Measurements from ENCODE around the gene F12.
"Not testable (repeated sequence)": the region's sequence is repeated elsewhere in the genome, so short reads cannot be mapped to it uniquely, and the experiment has no call there.

The F12 gene

GRCh38 chr5:177365845-177366527 lies 43.4 kb downstream of the F12 start:
- H3K9me3 Mint-ChIP-seq: no peaks in the 10 kb centered on the region
- DNase-seq (no peak), ATAC-seq (replicated peaks) (no peak)
- H3K4me3 Mint-ChIP-seq: no peak overlapping the region
- no peaks in the 10 kb centered on the region for H3K27me3 Mint-ChIP-seq
- H3K27ac Mint-ChIP-seq: peak overlapping the region; percentile 65 to 72
- peaks cover 39 to 41% of the 10 kb centered on the region in 2 donors for H3K4me1 Mint-ChIP-seq (ENCODE audit: low read depth in 2 of 2)
- peaks cover 36% of the 10 kb centered on the region for H3K36me3 Mint-ChIP-seq (ENCODE audit: insufficient read depth)

- H3K27ac Mint-ChIP-seq: peak overlapping the region; percentile 56 to 65
- DNase-seq: no peak
- no peaks in the 10 kb centered on the region for H3K27me3 Mint-ChIP-seq
- H3K36me3 Mint-ChIP-seq (ENCODE audit: insufficient read depth): peaks cover 37% of the 10 kb centered on the region
- H3K4me1 Mint-ChIP-seq (ENCODE audit: low read depth in 2 of 2): peaks cover 45 to 51% of the 10 kb centered on the region in 2 donors
- peak overlapping the region; percentile 29 to 86 for H3K4me3 Mint-ChIP-seq
- no peaks in the 10 kb centered on the region for H3K9me3 Mint-ChIP-seq
- no peak for ATAC-seq (replicated peaks)
Measured at GRCh38 chr5:177364159-177364962, 45.0 kb downstream of the F12 start.

- peak overlapping the region in 1 of 2 donors; percentile 56 for H3K27ac Mint-ChIP-seq
- no peaks in the 10 kb centered on the region for H3K27me3 Mint-ChIP-seq
- peak overlapping the region; percentile 85 to 86 for H3K4me3 Mint-ChIP-seq
- no peak for DNase-seq
- peaks cover 29% of the 10 kb centered on the region for H3K36me3 Mint-ChIP-seq (ENCODE audit: insufficient read depth)
- no peak for ATAC-seq (replicated peaks)
- H3K9me3 Mint-ChIP-seq: no peaks in the 10 kb centered on the region
- peaks cover 46 to 51% of the 10 kb centered on the region in 2 donors for H3K4me1 Mint-ChIP-seq (ENCODE audit: low read depth in 2 of 2)
Measured at GRCh38 chr5:177363565-177363964, 45.8 kb downstream of the F12 start.

- peak overlapping the region; percentile 85 to 86 for H3K4me3 Mint-ChIP-seq
- no peaks in the 10 kb centered on the region for H3K27me3 Mint-ChIP-seq
- DNase-seq: peak; percentile 46 to 50 (median 48)
- H3K36me3 Mint-ChIP-seq (ENCODE audit: insufficient read depth): peaks cover 28% of the 10 kb centered on the region
- ATAC-seq (replicated peaks): peak; percentile 74
- H3K4me1 Mint-ChIP-seq (ENCODE audit: low read depth in 2 of 2): peaks cover 49% of the 10 kb centered on the region in 2 donors
- H3K9me3 Mint-ChIP-seq: no peaks in the 10 kb centered on the region
- peak overlapping the region; percentile 85 to 92 for H3K27ac Mint-ChIP-seq
Measured at GRCh38 chr5:177362610-177363507, 46.5 kb downstream of the F12 start.

GRCh38 chr5:177362292-177362609 lies 47.1 kb downstream of the F12 start:
- Mint-ChIP-seq H3K36me3 (ENCODE audit: insufficient read depth) (peaks cover 32% of the 10 kb centered on the region), H3K4me1 (ENCODE audit: low read depth in 2 of 2) (peaks cover 54% of the 10 kb centered on the region in 2 donors), H3K27ac (peak overlapping the region; percentile 85 to 92), H3K9me3 (no peaks in the 10 kb centered on the region), H3K4me3 (peak overlapping the region; percentile 85 to 86), H3K27me3 (no peaks in the 10 kb centered on the region)
- no peak for DNase-seq
- no peak for ATAC-seq (replicated peaks)

GRCh38 chr5:177361418-177362291 lies 47.7 kb downstream of the F12 start:
- H3K36me3 Mint-ChIP-seq (ENCODE audit: insufficient read depth): peaks cover 32% of the 10 kb centered on the region
- DNase-seq (no peak), ATAC-seq (replicated peaks) (no peak)
- H3K27me3 Mint-ChIP-seq: no peaks in the 10 kb centered on the region
- H3K27ac Mint-ChIP-seq: peak overlapping the region; percentile 85 to 92
- peaks cover 59 to 60% of the 10 kb centered on the region in 2 donors for H3K4me1 Mint-ChIP-seq (ENCODE audit: low read depth in 2 of 2)
- H3K9me3 Mint-ChIP-seq: no peaks in the 10 kb centered on the region
- H3K4me3 Mint-ChIP-seq: peak overlapping the region; percentile 85 to 86

- H3K9me3 Mint-ChIP-seq; H3K27me3 Mint-ChIP-seq; ATAC-seq (replicated peaks); DNase-seq: not testable (repeated sequence)
- Mint-ChIP-seq H3K27ac (peak overlapping the region in 1 of 2 donors; percentile 92), H3K36me3 (ENCODE audit: insufficient read depth) (peaks cover 32% of the 10 kb centered on the region), H3K4me3 (peak overlapping the region; percentile 31), H3K4me1 (ENCODE audit: low read depth in 2 of 2) (peaks cover 65% of the 10 kb centered on the region in 2 donors)
Measured at GRCh38 chr5:177360740-177361139, 48.6 kb downstream of the F12 start.

- no peaks in the 10 kb centered on the region for H3K9me3 Mint-ChIP-seq
- H3K4me3 Mint-ChIP-seq: peak overlapping the region; percentile 87 to 96
- no peaks in the 10 kb centered on the region for H3K27me3 Mint-ChIP-seq
- ATAC-seq (replicated peaks) (no peak), DNase-seq (no peak)
- peaks cover 32% of the 10 kb centered on the region for H3K36me3 Mint-ChIP-seq (ENCODE audit: insufficient read depth)
- H3K4me1 Mint-ChIP-seq (ENCODE audit: low read depth in 2 of 2): peaks cover 68 to 71% of the 10 kb centered on the region in 2 donors
- peak overlapping the region; percentile 92 to 98 for H3K27ac Mint-ChIP-seq
Measured at GRCh38 chr5:177359860-177360259, 49.5 kb downstream of the F12 start.

GRCh38 chr5:177359451-177359851 lies 49.9 kb downstream of the F12 start:
- Mint-ChIP-seq H3K36me3 (ENCODE audit: insufficient read depth) (peaks cover 31% of the 10 kb centered on the region), H3K27ac (peak overlapping the region; percentile 92 to 98), H3K4me1 (ENCODE audit: low read depth in 2 of 2) (peaks cover 70 to 71% of the 10 kb centered on the region in 2 donors), H3K4me3 (peak overlapping the region; percentile 87 to 96), H3K27me3 (no peaks in the 10 kb centered on the region), H3K9me3 (no peaks in the 10 kb centered on the region)
- DNase-seq (no peak), ATAC-seq (replicated peaks) (no peak)

- Mint-ChIP-seq H3K27ac (peak overlapping the region; percentile 92 to 98), H3K9me3 (no peaks in the 10 kb centered on the region), H3K4me1 (ENCODE audit: low read depth in 2 of 2) (peaks cover 65 to 69% of the 10 kb centered on the region in 2 donors), H3K27me3 (no peaks in the 10 kb centered on the region), H3K36me3 (ENCODE audit: insufficient read depth) (peaks cover 29% of the 10 kb centered on the region), H3K4me3 (peak overlapping the region; percentile 87 to 96)
- no peak for ATAC-seq (replicated peaks)
- no peak for DNase-seq
Measured at GRCh38 chr5:177358370-177358819, 51.0 kb downstream of the F12 start.

GRCh38 chr5:177357459-177358351 lies 51.7 kb downstream of the F12 start, which contains the start of gene RGS14:
TSS of gene RGS14 (plus strand) at chr5:177357924. CDS start at chr5:177358025, 101 bp downstream.
- peak; percentile 95 for ATAC-seq (replicated peaks)
- Mint-ChIP-seq H3K27me3 (no peaks in the 10 kb centered on the region), H3K4me1 (ENCODE audit: low read depth in 2 of 2) (peaks cover 61 to 65% of the 10 kb centered on the region in 2 donors), H3K4me3 (peak within 1 kb of the TSS; percentile 87 to 96), H3K27ac (peak within 1 kb of the TSS; percentile 92 to 98), H3K36me3 (ENCODE audit: insufficient read depth) (peaks cover 35% of the 10 kb centered on the region), H3K9me3 (no peaks in the 10 kb centered on the region)
- DNase-seq: peak; percentile 58 to 61 (median 58)

GRCh38 chr5:177357146-177357458 lies 52.3 kb downstream of the F12 start:
- peaks cover 39% of the 10 kb centered on the region for H3K36me3 Mint-ChIP-seq (ENCODE audit: insufficient read depth)
- no peaks in the 10 kb centered on the region for H3K9me3 Mint-ChIP-seq
- ATAC-seq (replicated peaks) (no peak), DNase-seq (no peak)
- H3K4me3 Mint-ChIP-seq: peak overlapping the region; percentile 87 to 96
- H3K27me3 Mint-ChIP-seq: no peaks in the 10 kb centered on the region
- peaks cover 56 to 60% of the 10 kb centered on the region in 2 donors for H3K4me1 Mint-ChIP-seq (ENCODE audit: low read depth in 2 of 2)
- H3K27ac Mint-ChIP-seq: peak overlapping the region; percentile 92 to 98
